NB4 (cell line): ENCODE results near the gene RIPK3.

Experiments
- DNase-seq: peaks from one replicate; pipeline ENCODE4 v3.0.0; 2010; ENCODE audit warnings: low read depth
- H3K4me3 ChIP-seq: one replicate; pipeline ENCODE4 v1.5.1; 2011; ENCODE audit warnings: mild to moderate bottlenecking, low read depth, low read length, moderate library complexity
- CTCF ChIP-seq: IDR thresholded peaks from one replicate; pipeline ENCODE4 v1.5.1; 2012; ENCODE audit warnings: low read depth, low read length
- MYC ChIP-seq: IDR thresholded peaks from 2 replicates; pipeline ENCODE4 v1.6.1; 2011; ENCODE audit warnings: low read depth, low read length
- POLR2A ChIP-seq: IDR thresholded peaks from 2 replicates; pipeline ENCODE4 v1.6.1; 2011; ENCODE audit warnings: mild to moderate bottlenecking; ENCODE audit not compliant: insufficient read length; ENCODE audit errors: extremely low read depth
- TF ChIP-seq, protein P1 (sequence below): IDR thresholded peaks from 2 replicates; pipeline ENCODE4 v1.6.1; 2011; ENCODE audit warnings: low read depth, low read length

Gene RIPK3

GRCh38 chr14:24323341-24323740, 16.4 kb downstream of the RIPK3 start:
- no peak for DNase-seq
- H3K4me3 ChIP-seq: no peak overlapping the region
- TF ChIP-seq POLR2A (no peak), MYC (no peak), CTCF (no peak)
- TF ChIP-seq, protein P1, sequence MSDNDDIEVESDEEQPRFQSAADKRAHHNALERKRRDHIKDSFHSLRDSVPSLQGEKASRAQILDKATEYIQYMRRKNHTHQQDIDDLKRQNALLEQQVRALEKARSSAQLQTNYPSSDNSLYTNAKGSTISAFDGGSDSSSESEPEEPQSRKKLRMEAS: no peak

DNA sequence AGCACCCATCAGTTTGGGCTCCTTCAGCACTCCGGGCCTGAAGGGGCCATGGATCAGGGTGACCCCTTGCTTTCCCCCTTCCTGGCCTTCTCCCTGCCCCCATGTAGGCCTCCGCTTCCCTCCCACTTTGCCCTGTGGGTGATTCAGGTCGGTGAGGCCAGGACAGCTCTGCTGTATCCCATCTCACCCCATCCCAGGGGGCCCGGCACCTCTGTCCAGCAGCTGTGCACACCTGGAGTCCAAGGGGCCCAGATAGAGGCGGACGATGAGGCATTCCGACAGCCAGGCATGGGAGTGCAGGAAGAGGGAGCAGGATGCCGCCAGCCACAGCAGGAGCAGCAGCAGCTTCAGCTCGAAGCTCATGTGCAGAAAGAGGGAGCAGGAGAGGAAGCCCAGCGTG, 17.1 kb downstream of the RIPK3 start:
- TF ChIP-seq, protein P1: no peak
- TF ChIP-seq POLR2A (no peak), CTCF (no peak), MYC (no peak)
- no peak for DNase-seq
- no peak overlapping the region for H3K4me3 ChIP-seq

DNA sequence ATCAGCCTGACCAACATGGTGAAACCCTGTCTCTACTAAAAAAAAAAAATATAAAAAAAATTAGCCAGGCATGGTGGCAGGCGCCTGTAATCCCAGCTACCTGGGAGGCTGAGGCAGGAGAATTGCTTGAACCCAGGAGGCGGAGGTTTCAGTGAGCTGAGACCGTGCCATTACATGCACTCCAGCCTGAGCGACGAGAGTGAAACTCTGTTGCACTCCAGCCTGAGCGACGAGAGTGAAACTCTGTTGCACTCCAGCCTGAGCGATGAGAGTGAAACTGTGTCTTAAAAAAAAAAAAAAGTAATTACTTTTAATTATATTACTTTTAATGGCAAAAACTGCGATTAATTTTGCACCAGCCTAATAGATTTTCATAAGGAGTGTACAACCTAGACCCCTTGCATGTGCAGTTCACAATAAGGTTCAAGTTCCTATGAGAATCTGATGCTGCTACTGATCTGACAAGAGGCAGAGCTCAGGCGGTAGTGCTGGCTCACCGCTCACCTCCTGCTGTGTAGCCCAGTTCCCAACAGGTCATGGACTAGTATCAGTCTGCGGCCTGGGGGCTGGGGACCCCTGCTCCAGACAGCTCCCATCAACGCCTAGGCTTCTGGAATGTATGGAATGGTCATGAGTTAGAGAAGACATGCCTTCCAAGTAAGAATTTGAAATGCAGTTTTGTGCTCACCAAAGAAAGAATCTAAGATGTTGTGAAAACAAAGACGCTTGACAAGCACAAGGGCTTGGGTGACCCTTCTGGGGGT, 18.4 kb downstream of the RIPK3 start:
- DNase-seq: no peak
- TF ChIP-seq, protein P1: no peak
- no peak for TF ChIP-seq MYC
- TF ChIP-seq POLR2A: no peak
- no peak for TF ChIP-seq CTCF
- no peak overlapping the region for H3K4me3 ChIP-seq

- no peak for DNase-seq
- no peak for TF ChIP-seq MYC
- TF ChIP-seq POLR2A: no peak
- H3K4me3 ChIP-seq: no peak overlapping the region
Measured at GRCh38 chr14:24317141-24317928, 22.5 kb downstream of the RIPK3 start.

GRCh38 chr14:24316597-24316950, 23.2 kb downstream of the RIPK3 start:
- DNase-seq: no peak
- TF ChIP-seq, protein P1: no peak
- TF ChIP-seq CTCF (no peak), MYC (no peak), POLR2A (no peak)
- H3K4me3 ChIP-seq: no peak overlapping the region

DNA sequence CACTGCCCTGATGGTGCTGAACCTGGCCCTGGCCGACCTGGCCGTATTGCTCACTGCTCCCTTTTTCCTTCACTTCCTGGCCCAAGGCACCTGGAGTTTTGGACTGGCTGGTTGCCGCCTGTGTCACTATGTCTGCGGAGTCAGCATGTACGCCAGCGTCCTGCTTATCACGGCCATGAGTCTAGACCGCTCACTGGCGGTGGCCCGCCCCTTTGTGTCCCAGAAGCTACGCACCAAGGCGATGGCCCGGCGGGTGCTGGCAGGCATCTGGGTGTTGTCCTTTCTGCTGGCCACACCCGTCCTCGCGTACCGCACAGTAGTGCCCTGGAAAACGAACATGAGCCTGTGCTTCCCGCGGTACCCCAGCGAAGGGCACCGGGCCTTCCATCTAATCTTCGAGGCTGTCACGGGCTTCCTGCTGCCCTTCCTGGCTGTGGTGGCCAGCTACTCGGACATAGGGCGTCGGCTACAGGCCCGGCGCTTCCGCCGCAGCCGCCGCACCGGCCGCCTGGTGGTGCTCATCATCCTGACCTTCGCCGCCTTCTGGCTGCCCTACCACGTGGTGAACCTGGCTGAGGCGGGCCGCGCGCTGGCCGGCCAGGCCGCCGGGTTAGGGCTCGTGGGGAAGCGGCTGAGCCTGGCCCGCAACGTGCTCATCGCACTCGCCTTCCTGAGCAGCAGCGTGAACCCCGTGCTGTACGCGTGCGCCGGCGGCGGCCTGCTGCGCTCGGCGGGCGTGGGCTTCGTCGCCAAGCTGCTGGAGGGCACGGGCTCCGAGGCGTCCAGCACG, 23.8 kb downstream of the RIPK3 start:
- no peak for DNase-seq
- no peak for TF ChIP-seq POLR2A
- no peak for TF ChIP-seq CTCF
- TF ChIP-seq MYC: no peak
- TF ChIP-seq, protein P1: no peak
- no peak overlapping the region for H3K4me3 ChIP-seq
